ENCODE measurements around the gene BCL7A.

DNA sequence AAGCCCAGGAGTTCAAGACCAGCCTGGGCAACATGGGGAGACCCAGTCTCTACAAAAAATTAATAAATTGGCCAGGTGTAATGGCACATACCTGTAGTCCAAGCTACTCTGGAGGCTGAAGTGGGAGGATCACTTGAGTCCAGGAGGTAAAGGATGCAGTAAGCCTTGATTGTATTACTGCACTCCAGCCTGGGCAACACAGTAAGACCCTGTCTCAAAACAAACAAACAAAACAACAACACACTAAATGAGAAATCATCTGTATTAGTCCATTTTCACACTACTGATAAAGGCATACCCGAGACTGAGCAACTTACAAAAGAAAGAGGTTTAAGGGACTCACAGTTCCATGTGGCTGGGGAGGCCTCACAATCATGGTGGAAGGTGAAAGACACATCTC, 52.1 kb downstream of the BCL7A start:
- TF ChIP-seq SIN3A (IDR thresholded peaks at IDR 0.05; ENCODE audit: borderline replicate concordance, insufficient read depth, low read length) (no peak), TAF1 (IDR thresholded peaks at IDR 0.05; ENCODE audit: borderline replicate concordance, insufficient read depth, low read length) (no peak), FOXP2 (optimal IDR thresholded peaks at IDR 0.05; ENCODE audit: borderline replicate concordance, extremely low read depth, extremely low read length, insufficient read depth) (no peak), POLR2AphosphoS5 (IDR thresholded peaks at IDR 0.05; ENCODE audit: low read depth, low read length) (no peak)
- TF ChIP-seq, protein P1, sequence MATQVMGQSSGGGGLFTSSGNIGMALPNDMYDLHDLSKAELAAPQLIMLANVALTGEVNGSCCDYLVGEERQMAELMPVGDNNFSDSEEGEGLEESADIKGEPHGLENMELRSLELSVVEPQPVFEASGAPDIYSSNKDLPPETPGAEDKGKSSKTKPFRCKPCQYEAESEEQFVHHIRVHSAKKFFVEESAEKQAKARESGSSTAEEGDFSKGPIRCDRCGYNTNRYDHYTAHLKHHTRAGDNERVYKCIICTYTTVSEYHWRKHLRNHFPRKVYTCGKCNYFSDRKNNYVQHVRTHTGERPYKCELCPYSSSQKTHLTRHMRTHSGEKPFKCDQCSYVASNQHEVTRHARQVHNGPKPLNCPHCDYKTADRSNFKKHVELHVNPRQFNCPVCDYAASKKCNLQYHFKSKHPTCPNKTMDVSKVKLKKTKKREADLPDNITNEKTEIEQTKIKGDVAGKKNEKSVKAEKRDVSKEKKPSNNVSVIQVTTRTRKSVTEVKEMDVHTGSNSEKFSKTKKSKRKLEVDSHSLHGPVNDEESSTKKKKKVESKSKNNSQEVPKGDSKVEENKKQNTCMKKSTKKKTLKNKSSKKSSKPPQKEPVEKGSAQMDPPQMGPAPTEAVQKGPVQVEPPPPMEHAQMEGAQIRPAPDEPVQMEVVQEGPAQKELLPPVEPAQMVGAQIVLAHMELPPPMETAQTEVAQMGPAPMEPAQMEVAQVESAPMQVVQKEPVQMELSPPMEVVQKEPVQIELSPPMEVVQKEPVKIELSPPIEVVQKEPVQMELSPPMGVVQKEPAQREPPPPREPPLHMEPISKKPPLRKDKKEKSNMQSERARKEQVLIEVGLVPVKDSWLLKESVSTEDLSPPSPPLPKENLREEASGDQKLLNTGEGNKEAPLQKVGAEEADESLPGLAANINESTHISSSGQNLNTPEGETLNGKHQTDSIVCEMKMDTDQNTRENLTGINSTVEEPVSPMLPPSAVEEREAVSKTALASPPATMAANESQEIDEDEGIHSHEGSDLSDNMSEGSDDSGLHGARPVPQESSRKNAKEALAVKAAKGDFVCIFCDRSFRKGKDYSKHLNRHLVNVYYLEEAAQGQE (IDR thresholded peaks at IDR 0.05; ENCODE audit: insufficient read depth in 1 of 2, low read depth in 2 of 2, low read length in 2 of 2), result no peak
